ENCODE results near the gene BBS1.

Gene BBS1

GRCh38 chr11:66491315-66491935, 19.0 kb upstream of the BBS1 start:
- Histone ChIP-seq H3K27me3 (ENCODE audit: control insufficient read depth, insufficient read depth, low read length) (no peaks in the 10 kb centered on the region), H3K36me3 (ENCODE audit: control insufficient read depth, insufficient read depth, low read length) (no peaks in the 10 kb centered on the region), H3K9me3 (ENCODE audit: control insufficient read depth, low read length) (no peaks in the 10 kb centered on the region), H3K9ac (no peak overlapping the region), H3K4me2 (ENCODE audit: low read length) (no peak overlapping the region), H3K4me3 (ENCODE audit: low read depth, low read length) (no peak overlapping the region), H2AFZ (no peak overlapping the region), H3K79me2 (no peaks in the 10 kb centered on the region), H3K27ac (no peak overlapping the region), H3K4me1 (no peaks in the 10 kb centered on the region)
- no peak for TF ChIP-seq CTCF (IDR thresholded peaks at IDR 0.05)

DNA sequence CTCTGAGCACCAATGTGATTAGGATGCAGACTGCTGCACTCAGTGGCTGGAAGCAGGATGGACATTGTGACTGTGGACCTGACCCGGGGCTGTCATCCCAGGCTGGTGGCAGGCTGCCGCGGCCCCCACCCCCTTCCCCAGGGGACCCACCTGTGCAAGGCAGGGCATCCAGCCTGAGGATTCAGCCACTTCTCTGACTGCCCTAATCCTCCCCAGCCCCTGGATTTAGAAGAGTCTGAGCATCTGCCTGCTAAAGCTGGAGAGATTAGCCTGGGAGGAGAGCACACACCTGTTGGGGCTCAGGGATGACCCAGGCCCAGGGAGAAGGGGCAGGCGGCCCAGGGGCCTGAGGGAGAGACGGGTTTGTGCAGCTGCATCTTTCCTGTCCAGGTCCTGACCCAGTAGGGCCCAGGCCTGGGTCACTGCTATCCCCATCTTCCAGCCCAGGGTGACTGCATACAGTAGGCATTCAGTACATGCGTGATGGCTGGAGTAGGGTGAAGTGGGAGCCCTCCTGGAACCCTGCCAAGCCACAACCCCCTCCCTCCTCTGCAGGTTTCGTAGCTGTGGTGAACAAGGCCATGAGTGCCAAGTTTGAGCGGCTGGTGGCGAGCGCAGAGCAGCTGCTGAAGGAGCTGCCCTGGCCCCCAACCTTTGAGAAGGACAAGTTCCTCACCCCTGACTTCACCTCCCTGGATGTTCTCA, 18.1 kb upstream of the BBS1 start:
- TF ChIP-seq CTCF (IDR thresholded peaks at IDR 0.05), result no peak
- Histone ChIP-seq H3K79me2 (no peaks in the 10 kb centered on the region), H3K27me3 (ENCODE audit: control insufficient read depth, insufficient read depth, low read length) (no peaks in the 10 kb centered on the region), H3K27ac (no peak overlapping the region), H2AFZ (no peak overlapping the region), H3K9me3 (ENCODE audit: control insufficient read depth, low read length) (no peaks in the 10 kb centered on the region), H3K4me2 (ENCODE audit: low read length) (no peak overlapping the region), H3K4me1 (no peaks in the 10 kb centered on the region), H3K4me3 (ENCODE audit: low read depth, low read length) (no peak overlapping the region), H3K36me3 (ENCODE audit: control insufficient read depth, insufficient read depth, low read length) (no peaks in the 10 kb centered on the region), H3K9ac (no peak overlapping the region)

GRCh38 chr11:66493130-66493529, 17.3 kb upstream of the BBS1 start:
- no peaks in the 10 kb centered on the region for H3K9me3 ChIP-seq (ENCODE audit: control insufficient read depth, low read length)
- H3K36me3 ChIP-seq (ENCODE audit: control insufficient read depth, insufficient read depth, low read length), result no peaks in the 10 kb centered on the region
- no peak overlapping the region for H2AFZ ChIP-seq
- H3K4me3 ChIP-seq (ENCODE audit: low read depth, low read length), result no peak overlapping the region
- H3K4me2 ChIP-seq (ENCODE audit: low read length), result no peak overlapping the region
- H3K27ac ChIP-seq, result no peak overlapping the region
- no peaks in the 10 kb centered on the region for H3K4me1 ChIP-seq
- H3K9ac ChIP-seq, result no peak overlapping the region
- H3K27me3 ChIP-seq (ENCODE audit: control insufficient read depth, insufficient read depth, low read length), result no peaks in the 10 kb centered on the region
- no peaks in the 10 kb centered on the region for H3K79me2 ChIP-seq
- TF ChIP-seq CTCF (IDR thresholded peaks at IDR 0.05), result no peak

GRCh38 chr11:66494458-66494857, 16.0 kb upstream of the BBS1 start:
- Histone ChIP-seq H3K9me3 (ENCODE audit: control insufficient read depth, low read length) (no peaks in the 10 kb centered on the region), H3K4me3 (ENCODE audit: low read depth, low read length) (no peak overlapping the region), H3K27me3 (ENCODE audit: control insufficient read depth, insufficient read depth, low read length) (no peaks in the 10 kb centered on the region), H3K4me1 (no peaks in the 10 kb centered on the region), H3K79me2 (no peaks in the 10 kb centered on the region), H2AFZ (no peak overlapping the region), H3K9ac (no peak overlapping the region), H3K27ac (no peak overlapping the region), H3K4me2 (ENCODE audit: low read length) (no peak overlapping the region), H3K36me3 (ENCODE audit: control insufficient read depth, insufficient read depth, low read length) (no peaks in the 10 kb centered on the region)
- TF ChIP-seq CTCF (IDR thresholded peaks at IDR 0.05), result no peak

DNA sequence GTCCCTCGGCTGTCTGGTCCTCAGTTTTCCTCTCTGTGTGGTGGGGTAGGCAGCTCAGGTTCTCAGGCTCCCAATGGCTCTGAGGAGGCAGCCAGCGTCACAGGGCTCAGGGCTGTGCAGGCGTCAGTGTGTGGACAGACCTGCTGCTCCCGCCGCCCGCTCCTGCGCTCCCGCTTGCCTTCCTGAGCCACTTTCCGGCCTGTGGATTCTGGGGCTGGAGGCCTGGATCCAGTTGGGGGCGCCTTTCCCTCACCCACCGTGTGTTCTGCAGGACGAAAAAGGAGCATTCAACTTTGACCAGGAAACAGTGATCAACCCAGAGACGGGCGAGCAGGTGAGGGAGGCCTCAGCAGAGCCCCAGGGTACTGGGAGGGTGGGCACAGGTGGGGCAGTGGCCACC, 15.5 kb upstream of the BBS1 start:
- H2AFZ ChIP-seq, result no peak overlapping the region
- H3K4me2 ChIP-seq (ENCODE audit: low read length), result no peak overlapping the region
- H3K27ac ChIP-seq, result no peak overlapping the region
- no peaks in the 10 kb centered on the region for H3K79me2 ChIP-seq
- H3K9me3 ChIP-seq (ENCODE audit: control insufficient read depth, low read length), result no peaks in the 10 kb centered on the region
- no peaks in the 10 kb centered on the region for H3K4me1 ChIP-seq
- no peak for TF ChIP-seq CTCF (IDR thresholded peaks at IDR 0.05)
- H3K36me3 ChIP-seq (ENCODE audit: control insufficient read depth, insufficient read depth, low read length), result no peaks in the 10 kb centered on the region
- no peaks in the 10 kb centered on the region for H3K27me3 ChIP-seq (ENCODE audit: control insufficient read depth, insufficient read depth, low read length)
- no peak overlapping the region for H3K9ac ChIP-seq
- no peak overlapping the region for H3K4me3 ChIP-seq (ENCODE audit: low read depth, low read length)
